Stimulated activated CD8-positive, alpha-beta memory T cell treated with anti-CD3 and anti-CD28 coated beads, Interleukin-7, amount 100 ng/mL, for 24 hours (primary cell): Measurements from ENCODE around the gene TMEM115.

Experiments used
- DNase-seq: peaks from one replicate; pipeline ENCODE4 v3.0.0-alpha.2; 2020; ENCODE audit warnings: low read depth

The TMEM115 gene

GRCh38 chr3:50352781-50353180 is 6.5 kb downstream of the TMEM115 start:
- no peak for DNase-seq

DNA sequence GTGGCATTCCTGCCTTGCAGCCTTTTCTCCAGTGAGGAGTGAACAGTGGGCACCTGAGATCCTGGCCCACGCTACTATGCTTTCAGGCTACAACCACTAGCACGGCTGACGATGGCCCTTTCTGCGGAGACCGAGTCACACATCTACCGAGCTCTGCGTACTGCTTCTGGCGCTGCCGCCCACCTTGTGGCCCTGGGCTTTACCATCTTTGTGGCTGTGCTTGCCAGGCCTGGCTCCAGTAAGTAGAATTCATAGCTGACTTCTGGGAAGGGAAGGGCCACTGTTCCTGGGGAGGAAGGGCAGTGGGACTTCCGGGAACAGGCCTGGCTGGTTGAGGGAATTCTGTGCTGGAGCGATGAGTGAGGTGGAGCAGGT is 8.0 kb downstream of the TMEM115 start:
- DNase-seq = no peak

- DNase-seq = peak; percentile 99
Measured at GRCh38 chr3:50350527-50351322, 8.6 kb downstream of the TMEM115 start, which contains the start of the genes CYB561D2 and NPRL2. CYB561D2 (plus strand) TSS chr3:50350862; CDS start chr3:50351434, 572 bp downstream. NPRL2 (minus strand) TSS chr3:50350775; CDS start chr3:50350652, 123 bp downstream.

DNA sequence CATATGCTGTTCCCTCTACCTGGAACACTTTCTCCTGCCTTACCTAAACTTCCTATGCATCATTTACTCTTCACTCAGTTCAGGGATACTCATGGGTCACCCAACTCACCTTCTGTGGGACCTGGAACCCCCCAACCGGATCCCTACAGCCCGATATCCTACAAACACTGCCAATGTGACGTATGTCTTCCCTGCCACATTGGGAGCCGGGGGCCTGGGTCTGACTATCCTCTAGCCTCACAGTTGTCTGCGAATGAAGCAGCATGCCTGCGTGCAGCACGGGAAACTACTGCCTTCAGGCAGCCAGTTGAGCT is 9.2 kb downstream of the TMEM115 start:
- no peak for DNase-seq

GRCh38 chr3:50347187-50347813 is 12.0 kb downstream of the TMEM115 start:
- peak; percentile 50 for DNase-seq

DNA sequence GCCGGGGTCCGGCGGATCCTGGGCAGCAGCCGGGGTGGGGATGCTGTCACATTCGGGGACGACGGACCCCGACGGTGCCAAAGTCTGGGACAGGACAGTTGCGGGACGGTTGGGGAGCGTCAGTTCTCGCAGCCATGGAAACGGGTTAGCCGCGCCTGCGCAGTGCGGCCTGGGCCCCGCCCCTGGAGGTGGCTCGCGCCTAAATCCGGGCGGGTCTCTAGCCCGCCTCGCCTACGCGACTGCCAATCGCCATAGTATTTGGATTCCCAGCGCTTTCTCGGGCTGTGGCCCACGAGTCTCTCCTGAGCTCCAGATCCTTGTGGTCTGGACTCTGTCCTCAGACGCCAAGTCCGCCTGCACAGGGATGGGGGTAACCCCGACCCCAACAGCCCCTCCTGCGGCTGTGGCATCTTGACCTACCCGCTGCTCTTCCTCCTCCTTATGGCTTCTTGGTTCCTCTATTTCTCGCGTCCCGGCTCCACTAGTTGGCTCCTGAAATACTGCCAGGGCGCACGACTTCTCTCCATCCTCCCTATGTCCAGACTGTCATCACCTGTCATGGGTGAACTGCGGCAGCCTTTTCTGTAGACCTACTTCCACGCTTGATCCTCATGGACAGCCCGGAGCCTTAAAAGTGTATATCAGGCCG is 13.6 kb downstream of the TMEM115 start, which contains the start of gene ZMYND10:
TSS of gene ZMYND10 (minus strand) at position 147 of the 649 bp plus-strand sequence. CDS start 153 bp downstream, outside the sequence.
- DNase-seq = peak; percentile 51

DNA sequence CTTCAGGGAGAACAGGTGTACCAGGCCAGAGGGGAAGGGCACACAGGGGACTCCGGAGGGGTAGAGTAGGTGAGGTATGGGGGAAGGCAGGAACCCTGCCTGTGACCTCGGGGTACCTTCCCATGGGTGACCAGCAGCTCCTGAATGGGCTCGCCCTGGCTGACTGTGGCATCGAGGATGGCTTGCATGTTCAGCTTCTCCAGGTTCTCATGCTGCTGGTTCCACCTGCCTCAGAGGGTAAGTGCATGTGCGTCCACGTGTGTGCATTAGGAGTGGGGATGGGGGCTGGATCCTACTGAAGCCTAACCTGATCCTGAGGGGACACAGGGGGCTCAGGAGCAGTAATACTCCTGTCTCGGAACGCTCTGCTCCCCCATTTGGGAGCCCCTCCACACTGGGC is 14.3 kb downstream of the TMEM115 start:
- no peak for DNase-seq

DNA sequence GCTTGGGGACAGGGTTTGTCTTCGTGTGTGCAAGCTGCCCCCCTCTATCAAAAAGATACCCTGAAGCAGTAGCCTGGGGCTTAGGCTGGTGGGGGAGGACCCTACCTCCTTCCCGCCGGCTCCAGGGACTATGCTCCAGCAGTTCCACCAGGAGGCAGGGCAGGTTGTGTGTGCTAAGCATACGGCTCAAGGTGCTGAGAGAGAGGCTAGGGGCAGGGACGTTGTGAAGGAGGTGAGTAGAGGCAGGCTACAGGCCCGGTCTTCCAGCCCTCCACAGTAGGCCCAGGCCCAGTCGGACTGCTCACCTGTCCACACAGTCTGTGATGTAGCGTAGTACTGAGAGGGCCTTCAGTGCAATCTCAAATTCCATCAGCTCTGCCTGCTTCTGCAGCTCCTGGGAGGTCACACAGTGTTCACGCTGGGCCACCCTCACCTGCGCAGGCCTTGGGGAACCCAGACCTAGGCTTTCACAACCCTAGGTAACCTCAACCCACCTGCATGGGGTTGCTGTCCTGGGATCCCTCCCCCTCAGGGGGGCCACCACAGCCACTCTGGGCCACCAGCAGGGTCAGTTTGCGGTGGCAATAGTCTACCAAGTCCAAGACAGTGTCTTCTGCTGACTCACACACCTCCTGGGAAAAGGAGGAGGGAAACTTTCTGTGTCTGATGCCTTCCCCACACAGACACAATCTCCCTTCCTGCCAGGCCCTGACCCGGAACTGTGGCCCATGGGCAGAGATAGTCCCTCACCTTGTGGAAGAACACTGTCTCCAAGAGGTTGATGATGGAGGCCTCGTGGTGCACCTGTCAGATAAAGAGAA is 16.3 kb downstream of the TMEM115 start:
- no peak for DNase-seq

- DNase-seq = no peak
Measured at GRCh38 chr3:50341996-50342650, 17.2 kb downstream of the TMEM115 start.

- DNase-seq = no peak
Measured at GRCh38 chr3:50341537-50341936, 17.8 kb downstream of the TMEM115 start.

DNA sequence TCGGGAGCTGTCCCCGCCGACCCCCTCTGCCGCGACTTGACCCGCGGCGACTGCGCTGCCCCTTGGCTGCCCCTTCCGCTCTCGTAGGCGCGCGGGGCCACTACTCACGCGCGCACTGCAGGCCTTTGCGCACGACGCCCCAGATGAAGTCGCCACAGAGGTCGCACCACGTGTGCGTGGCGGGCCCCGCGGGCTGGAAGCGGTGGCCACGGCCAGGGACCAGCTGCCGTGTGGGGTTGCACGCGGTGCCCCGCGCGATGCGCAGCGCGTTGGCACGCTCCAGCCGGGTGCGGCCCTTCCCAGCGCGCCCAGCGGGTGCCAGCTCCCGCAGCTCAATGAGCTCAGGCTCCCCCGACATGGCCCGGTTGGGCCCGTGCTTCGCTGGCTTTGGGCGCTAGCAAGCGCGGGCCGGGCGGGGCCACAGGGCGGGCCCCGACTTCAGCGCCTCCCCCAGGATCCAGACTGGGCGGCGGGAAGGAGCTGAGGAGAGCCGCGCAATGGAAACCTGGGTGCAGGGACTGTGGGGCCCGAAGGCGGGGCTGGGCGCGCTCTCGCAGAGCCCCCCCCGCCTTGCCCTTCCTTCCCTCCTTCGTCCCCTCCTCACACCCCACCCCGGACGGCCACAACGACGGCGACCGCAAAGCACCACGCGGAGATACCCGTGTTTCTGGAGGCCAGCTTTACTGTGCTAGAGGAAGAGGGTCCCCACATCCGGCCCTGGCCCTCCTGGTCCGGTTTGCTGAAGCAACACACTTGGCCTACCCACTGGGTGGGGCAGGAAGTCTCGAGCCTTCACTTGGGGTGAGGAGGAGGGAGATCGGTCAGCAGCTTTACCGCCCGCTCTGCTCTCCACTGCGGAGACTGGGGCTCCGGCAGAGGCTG is 18.6 kb downstream of the TMEM115 start, which contains the start of gene RASSF1:
TSS of gene RASSF1 (minus strand) at position 389 of the 882 bp plus-strand sequence. CDS start at position 358, 31 bp downstream.
- peak; percentile 38 for DNase-seq

DNA sequence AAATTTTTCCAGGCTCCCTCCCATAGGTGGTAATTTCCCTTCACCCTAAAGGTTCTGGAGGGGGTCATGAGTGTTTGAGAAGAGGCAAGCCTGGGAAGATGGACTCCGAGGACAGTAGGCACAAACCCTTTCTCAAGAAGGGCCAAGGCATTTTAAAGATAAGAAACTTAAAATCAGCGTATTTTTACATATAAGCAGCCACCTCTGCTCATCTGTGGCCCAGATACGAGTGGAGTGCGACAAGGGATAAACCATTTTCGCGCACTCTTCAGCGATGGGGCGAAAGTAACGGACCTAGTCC is 19.2 kb downstream of the TMEM115 start:
- no peak for DNase-seq

GRCh38 chr3:50339485-50340146 is 19.7 kb downstream of the TMEM115 start:
- DNase-seq = no peak

GRCh38 chr3:50338965-50339364 is 20.4 kb downstream of the TMEM115 start:
- DNase-seq = no peak

GRCh38 chr3:50337175-50337861 is 22.0 kb downstream of the TMEM115 start:
- peak; percentile 94 for DNase-seq

GRCh38 chr3:50336452-50337174 is 22.7 kb downstream of the TMEM115 start:
- no peak for DNase-seq

DNA sequence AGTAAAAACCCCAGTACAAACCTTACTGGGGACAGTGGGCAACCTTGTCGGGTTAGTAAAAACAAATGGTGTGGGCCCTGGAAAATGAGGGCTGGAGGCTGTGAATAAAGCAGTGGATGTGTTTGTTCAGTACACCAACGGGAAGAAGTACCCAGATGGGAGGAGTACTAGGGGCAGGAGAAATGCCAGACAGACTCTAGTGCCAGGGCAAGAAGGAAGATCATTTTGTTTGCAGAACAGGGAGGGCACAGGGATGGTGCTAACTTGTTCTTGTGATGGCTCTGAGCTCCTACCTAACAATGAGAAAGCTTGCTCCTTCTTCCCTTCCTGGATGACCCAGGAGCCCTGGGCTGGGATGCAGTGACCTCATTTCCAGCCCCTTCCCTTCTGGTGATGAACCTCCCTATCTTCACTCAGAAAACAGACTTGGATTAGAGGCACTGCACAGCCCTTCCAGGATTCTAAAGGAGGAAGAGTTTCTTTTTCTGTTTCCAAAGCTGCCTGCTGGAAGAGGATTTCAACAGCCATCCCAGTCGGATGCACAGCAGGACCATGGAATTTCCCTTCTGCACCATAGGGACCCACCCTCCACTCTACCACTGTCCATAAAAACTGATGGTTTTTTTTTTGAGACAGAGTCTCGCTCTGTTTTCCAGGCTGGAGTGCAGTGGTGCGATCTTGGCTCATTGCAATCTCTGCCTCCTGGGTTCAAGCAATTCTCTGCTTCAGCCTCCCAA is 24.8 kb downstream of the TMEM115 start:
- DNase-seq = no peak

DNA sequence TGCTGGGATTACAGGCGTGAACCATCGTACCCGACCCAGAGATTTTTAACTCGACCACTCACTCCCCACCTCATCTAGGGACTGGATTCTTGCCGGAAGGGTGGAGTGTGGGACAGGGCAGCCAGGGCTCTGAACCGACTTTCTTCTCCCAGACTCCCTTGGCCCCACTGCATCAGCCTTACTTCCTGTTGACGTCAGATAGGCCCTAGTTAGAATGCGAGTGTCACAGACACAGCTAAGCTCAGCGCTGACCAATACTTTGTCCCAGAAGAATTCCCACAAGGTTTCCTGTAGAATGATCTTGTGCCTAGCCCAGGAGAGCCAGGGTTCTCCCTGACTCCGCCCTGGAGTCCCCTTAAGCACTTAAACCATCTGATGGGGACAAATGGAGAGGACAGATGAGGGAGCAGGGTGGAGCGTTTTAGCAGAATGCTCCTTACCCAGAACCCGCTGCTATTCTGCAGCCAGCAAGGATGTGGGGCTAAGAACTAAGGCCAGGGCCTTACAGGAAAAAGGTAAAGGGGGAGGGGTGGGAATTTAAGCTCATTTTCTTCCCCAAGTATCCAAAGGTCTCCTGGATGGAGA is 25.5 kb downstream of the TMEM115 start:
- DNase-seq = no peak
